CD14-positive monocyte (primary cell): ENCODE measurements around the gene IQCN. TPM values are rescaled to one million over a fixed set of nuclear protein-coding genes. Genes with fewer than 3 reads are reported as not detected.

Experiments
- DNase-seq, 3 donors: peaks; one replicate each; pipeline ENCODE4 v3.0.0-alpha.2; 2011 to 2022
- H2AFZ ChIP-seq: 2 replicates; pipeline ENCODE4 v1.6.0; 2012; ENCODE audit warnings: mild to moderate bottlenecking, low read depth, low read length, inconsistent platforms; ENCODE audit not compliant: insufficient read depth, poor library complexity, severe bottlenecking
- H3K27ac ChIP-seq, 2 donors: 1 replicate in 1 of 2; 2 replicates in 1 of 2; pipeline ENCODE4 v1.5.1; 2012 to 2013; ENCODE audit warnings: low read length in 2 of 2, control low read depth in 1 of 2, inconsistent platforms in 1 of 2, low read depth in 1 of 2, mild to moderate bottlenecking in 1 of 2
- H3K27me3 ChIP-seq, 2 donors: one replicate each; pipeline versions ENCODE4 v1.6.0 to v1.6.1; 2011 to 2013; ENCODE audit warnings: low read length in 2 of 2; ENCODE audit not compliant: control insufficient read depth in 2 of 2, insufficient read depth in 2 of 2
- H3K36me3 ChIP-seq, 2 donors: replicated peaks in 1 of 2; 1 replicate in 1 of 2; 2 replicates in 1 of 2; pipeline versions ENCODE4 v1.5.1 to v1.6.1; 2012 to 2013; ENCODE audit warnings: low read length in 2 of 2, control low read depth in 1 of 2, inconsistent platforms in 1 of 2, mild to moderate bottlenecking in 1 of 2; ENCODE audit not compliant: insufficient read depth in 2 of 2, control insufficient read depth in 1 of 2
- H3K4me1 ChIP-seq, 2 donors: 1 replicate in 1 of 2; 2 replicates in 1 of 2; pipeline versions ENCODE4 v1.5.1 to v1.6.1; 2012 to 2013; ENCODE audit warnings: low read length in 2 of 2, control low read depth in 1 of 2, inconsistent platforms in 1 of 2, mild to moderate bottlenecking in 1 of 2, moderate library complexity in 1 of 2; ENCODE audit not compliant: insufficient read depth in 2 of 2, control insufficient read depth in 1 of 2
- H3K4me2 ChIP-seq: replicated peaks from 2 replicates; pipeline ENCODE3; 2012; ENCODE audit warnings: low read length, moderate library complexity, mild to moderate bottlenecking; ENCODE audit not compliant: poor library complexity, severe bottlenecking; ENCODE audit errors: extremely low read depth
- H3K4me3 ChIP-seq, 3 experiments: fragments of 200-600 bp in 1 of 3; sonication (generic) in 1 of 3; replicated peaks in 1 of 3; 1 replicate in 2 of 3; 2 replicates in 1 of 3; pipeline ENCODE4 v1.5.1; 2011 to 2013; ENCODE audit warnings: low read length in 3 of 3, mild to moderate bottlenecking in 3 of 3, control low read depth in 2 of 3, low read depth in 2 of 3, inconsistent platforms in 1 of 3, moderate library complexity in 1 of 3
- H3K79me2 ChIP-seq: 2 replicates; pipeline ENCODE4 v1.6.0; 2012; ENCODE audit warnings: mild to moderate bottlenecking, control low read depth, inconsistent platforms, low read length, moderate library complexity; ENCODE audit not compliant: insufficient read depth
- H3K9ac ChIP-seq: 2 replicates; pipeline ENCODE4 v1.6.0; 2017; ENCODE audit warnings: low read length, mild to moderate bottlenecking; ENCODE audit not compliant: insufficient read depth, poor library complexity, severe bottlenecking
- H3K9me3 ChIP-seq, 2 donors: replicated peaks in 1 of 2; 1 replicate in 1 of 2; 2 replicates in 1 of 2; pipeline versions ENCODE4 v1.5.1 to v1.6.1; 2012 to 2013; ENCODE audit warnings: low read length in 2 of 2, control low read depth in 1 of 2; ENCODE audit not compliant: control insufficient read depth in 1 of 2, insufficient read depth in 1 of 2
- H4K20me1 ChIP-seq: 2 replicates; pipeline ENCODE4 v1.6.0; 2012; ENCODE audit warnings: mild to moderate bottlenecking, low read length, control low read depth, moderate library complexity; ENCODE audit not compliant: insufficient read depth
- H3K27ac Mint-ChIP-seq, 7 donors: one replicate each; pipeline ENCODE4 v1.8.0; 2020; ENCODE audit warnings: mild to moderate bottlenecking in 7 of 7, mixed read lengths in 7 of 7, moderate library complexity in 6 of 7, inconsistent platforms in 2 of 7
- H3K27me3 Mint-ChIP-seq, 3 donors: one replicate each; pipeline ENCODE4 v1.8.0; 2021 to 2022; ENCODE audit warnings: low read depth in 3 of 3, mild to moderate bottlenecking in 3 of 3, mixed read lengths in 3 of 3, moderate library complexity in 3 of 3, inconsistent platforms in 1 of 3
- H3K36me3 Mint-ChIP-seq, 2 donors: one replicate each; pipeline ENCODE4 v1.8.0; 2020; ENCODE audit warnings: mixed read lengths in 2 of 2, inconsistent platforms in 1 of 2, mild to moderate bottlenecking in 1 of 2
- H3K4me1 Mint-ChIP-seq: one replicate; pipeline ENCODE4 v1.8.0; 2020; ENCODE audit warnings: mild to moderate bottlenecking, mixed read lengths
- H3K4me3 Mint-ChIP-seq, 2 donors: one replicate each; pipeline ENCODE4 v1.8.0; 2020; ENCODE audit warnings: mild to moderate bottlenecking in 2 of 2, mixed read lengths in 2 of 2, moderate library complexity in 1 of 2
- H3K9me3 Mint-ChIP-seq, 7 donors: one replicate each; pipeline ENCODE4 v1.8.0; 2020 to 2022; ENCODE audit warnings: mixed read lengths in 7 of 7, mild to moderate bottlenecking in 6 of 7, moderate library complexity in 6 of 7, inconsistent platforms in 2 of 7
- WGBS: methylation state at CpG from one replicate; pipeline ENCODE4 v1.1.5; 2013; ENCODE audit warnings: missing lambda C conversion rate; ENCODE audit not compliant: insufficient coverage; 5-methylcytosine and 5-hydroxymethylcytosine counted together
- intact Hi-C, 2 donors: fragments of 100-400 bp; cut with micrococcal nuclease; formaldehyde crosslinking; loops; one replicate each; pipeline versions ENCODE4 v1.15.0 to v1.15.1; 2023
- polyA plus RNA-seq, 3 donors: library from polyadenylated mRNA; depleted of rRNA in 1 of 3; unstranded in 2 of 3; stranded (reverse) in 1 of 3; fragments of 300-500 nt in 2 of 3; fragments of >200 nt in 1 of 3; fragmentation: Illumina TruSeq in 2 of 3; gene quantifications; 1 replicate in 2 of 3; 2 replicates in 1 of 3; pipeline ENCODE4 v1.2.3, GENCODE V29; 2012 to 2021
- TF ChIP-seq, protein P1 (sequence below): fragments of 200-600 bp; IDR thresholded peaks from one replicate; pipeline ENCODE4 v1.8.0; 2022; ENCODE audit warnings: antibody characterized with exemption, mild to moderate bottlenecking

Gene IQCN
- polyA plus RNA-seq, 3 donors = 6.9 TPM; not detected in 2

DNA sequence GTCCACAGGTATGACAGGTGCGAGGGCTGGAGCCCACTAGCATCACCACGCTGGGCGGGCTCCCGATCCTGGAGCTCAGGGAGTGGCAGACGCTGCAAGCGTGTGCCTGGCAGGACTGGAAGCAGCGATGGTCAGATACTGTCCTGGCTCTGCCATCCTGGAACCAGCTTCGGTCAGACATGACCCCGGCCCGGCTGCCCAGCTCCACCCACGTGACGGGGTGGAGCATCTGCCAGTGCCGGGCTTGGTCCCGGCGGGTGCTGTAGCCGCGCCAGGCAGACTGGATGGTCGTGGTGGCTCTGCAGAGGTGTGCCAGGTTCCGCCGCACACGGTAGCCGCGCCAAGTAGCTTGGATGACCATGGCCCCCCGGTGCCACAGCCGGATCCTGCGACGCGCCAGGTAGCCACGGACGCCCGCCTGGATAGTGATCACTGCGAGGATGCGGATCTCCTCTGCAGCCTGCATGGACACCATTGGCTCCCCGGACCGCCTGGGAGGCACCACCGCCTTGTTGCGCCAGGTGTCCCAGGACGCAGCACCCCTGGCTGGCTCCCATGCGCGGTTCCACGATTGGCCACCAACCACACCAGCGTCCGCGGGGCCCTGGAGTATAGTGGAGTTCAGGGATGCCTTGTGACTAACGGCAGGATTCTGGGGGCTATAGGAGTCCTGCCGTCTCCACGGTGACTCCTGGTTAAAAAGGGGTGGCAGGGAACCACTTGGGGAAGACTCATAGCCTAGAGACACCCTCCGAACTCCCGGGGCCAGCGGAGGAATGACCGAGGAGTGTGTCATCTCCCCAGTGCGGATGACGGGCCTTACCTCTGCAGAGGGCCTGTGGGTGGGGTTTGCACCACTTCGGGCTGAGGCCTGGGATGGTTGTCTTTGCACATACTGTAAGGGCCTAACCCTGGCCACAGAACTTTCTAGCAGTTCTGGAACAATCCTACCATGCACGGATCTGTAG lies 16.5 kb downstream of the IQCN start:
- intact Hi-C loops = loop anchor here in 1 of 2 donors (10.0 kb wide), 1 partner anchor 193 kb away; no protein-coding TSS in a partner anchor
- no peaks in the 10 kb centered on the region for H3K79me2 ChIP-seq
- H3K9ac ChIP-seq = no peak overlapping the region
- no peaks in the 10 kb centered on the region for H3K27me3 ChIP-seq
- WGBS = 96% methylated on average over 34 of the region's 55 CpGs
- H3K9me3 ChIP-seq = no peaks in the 10 kb centered on the region
- Mint-ChIP-seq H3K27me3 (peaks cover 3 to 18% (median 8%) of the 10 kb centered on the region in 3 donors), H3K4me1 (peaks cover 19% of the 10 kb centered on the region), H3K9me3 (no peaks in the 10 kb centered on the region), H3K36me3 (no peaks in the 10 kb centered on the region), H3K27ac (no peak overlapping the region), H3K4me3 (no peak overlapping the region)
- H3K4me3 ChIP-seq = no peak overlapping the region
- no peaks in the 10 kb centered on the region for H3K36me3 ChIP-seq
- H3K4me2 ChIP-seq = no peak overlapping the region
- TF ChIP-seq, protein P1, sequence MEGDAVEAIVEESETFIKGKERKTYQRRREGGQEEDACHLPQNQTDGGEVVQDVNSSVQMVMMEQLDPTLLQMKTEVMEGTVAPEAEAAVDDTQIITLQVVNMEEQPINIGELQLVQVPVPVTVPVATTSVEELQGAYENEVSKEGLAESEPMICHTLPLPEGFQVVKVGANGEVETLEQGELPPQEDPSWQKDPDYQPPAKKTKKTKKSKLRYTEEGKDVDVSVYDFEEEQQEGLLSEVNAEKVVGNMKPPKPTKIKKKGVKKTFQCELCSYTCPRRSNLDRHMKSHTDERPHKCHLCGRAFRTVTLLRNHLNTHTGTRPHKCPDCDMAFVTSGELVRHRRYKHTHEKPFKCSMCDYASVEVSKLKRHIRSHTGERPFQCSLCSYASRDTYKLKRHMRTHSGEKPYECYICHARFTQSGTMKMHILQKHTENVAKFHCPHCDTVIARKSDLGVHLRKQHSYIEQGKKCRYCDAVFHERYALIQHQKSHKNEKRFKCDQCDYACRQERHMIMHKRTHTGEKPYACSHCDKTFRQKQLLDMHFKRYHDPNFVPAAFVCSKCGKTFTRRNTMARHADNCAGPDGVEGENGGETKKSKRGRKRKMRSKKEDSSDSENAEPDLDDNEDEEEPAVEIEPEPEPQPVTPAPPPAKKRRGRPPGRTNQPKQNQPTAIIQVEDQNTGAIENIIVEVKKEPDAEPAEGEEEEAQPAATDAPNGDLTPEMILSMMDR = no peak
- no peak overlapping the region for H2AFZ ChIP-seq
- no peak for DNase-seq
- no peaks in the 10 kb centered on the region for H4K20me1 ChIP-seq
- peaks cover 20 to 25% of the 10 kb centered on the region in 2 donors for H3K4me1 ChIP-seq
- no peak overlapping the region for H3K27ac ChIP-seq

DNA sequence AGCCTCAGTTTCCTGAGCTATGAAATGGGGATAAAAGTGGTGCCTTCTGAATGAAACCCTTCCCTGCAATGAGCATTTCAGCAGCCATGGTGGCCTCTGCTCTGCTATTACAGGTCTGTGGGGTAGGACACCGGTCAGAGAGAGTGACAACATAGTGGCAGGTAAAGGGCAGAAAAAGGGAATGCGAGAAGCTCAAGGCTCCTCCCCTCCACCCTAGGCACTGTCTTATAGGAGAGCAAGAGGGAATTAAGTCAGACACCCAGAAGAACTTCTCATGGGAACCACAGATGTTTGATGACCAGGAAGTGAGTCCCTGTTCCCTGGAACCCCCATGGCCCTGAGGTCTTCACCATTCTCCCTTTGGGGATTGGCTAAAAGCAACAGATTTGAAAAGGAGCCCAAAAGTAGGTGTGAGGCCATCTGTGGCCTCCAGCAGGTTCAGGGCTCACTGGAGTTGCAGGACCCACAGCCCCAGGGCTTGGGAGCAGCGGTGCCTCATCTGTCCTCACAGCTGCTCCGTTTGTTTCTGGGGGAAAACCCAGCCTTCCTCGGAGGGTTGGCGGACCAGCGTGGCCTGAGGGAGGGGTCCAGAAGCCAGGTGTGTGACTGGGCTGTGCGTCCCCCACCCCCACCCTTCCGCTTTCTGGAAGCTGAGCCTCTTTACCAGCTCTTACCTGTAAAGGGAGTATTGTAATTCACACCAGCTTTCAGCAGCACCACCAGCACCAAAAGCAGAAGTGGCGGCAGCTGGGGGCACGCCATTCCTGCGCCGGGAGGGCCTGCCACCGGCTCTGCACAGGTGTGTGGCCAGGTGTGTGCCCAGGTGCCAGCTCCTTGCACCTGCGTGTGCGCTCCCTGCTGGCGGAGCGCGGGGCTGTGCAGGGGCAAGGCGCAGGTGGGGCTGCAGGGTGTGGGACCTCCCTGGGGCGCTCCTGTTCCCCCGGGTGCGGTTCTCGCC lies 19.4 kb downstream of the IQCN start:
- no peaks in the 10 kb centered on the region for H3K79me2 ChIP-seq
- Mint-ChIP-seq H3K4me3 (peak overlapping the region in 1 of 2 donors; percentile 80), H3K36me3 (no peaks in the 10 kb centered on the region), H3K27ac (peak overlapping the region in 2 of 7 donors; percentile 78 to 87), H3K9me3 (no peaks in the 10 kb centered on the region), H3K27me3 (peaks cover 3 to 25% (median 10%) of the 10 kb centered on the region in 3 donors), H3K4me1 (peaks cover 21% of the 10 kb centered on the region)
- no peaks in the 10 kb centered on the region for H4K20me1 ChIP-seq
- intact Hi-C loops = loop anchor here (5.0 to 10.0 kb wide), 4 partner anchors 143 to 243 kb away; no protein-coding TSS in a partner anchor
- no peak overlapping the region for H3K4me3 ChIP-seq
- DNase-seq = peak in 1 of 3 donors; percentile 14
- H3K4me2 ChIP-seq = no peak overlapping the region
- no peaks in the 10 kb centered on the region for H3K36me3 ChIP-seq
- H3K9ac ChIP-seq = no peak overlapping the region
- H3K4me1 ChIP-seq = peaks cover 20 to 25% of the 10 kb centered on the region in 2 donors
- TF ChIP-seq, protein P1 = no peak
- H3K9me3 ChIP-seq = no peaks in the 10 kb centered on the region
- H3K27me3 ChIP-seq = peaks cover 0 to 2% of the 10 kb centered on the region in 2 donors
- no peak overlapping the region for H3K27ac ChIP-seq
- WGBS = 4% methylated on average over 14 of the region's 24 CpGs
- no peak overlapping the region for H2AFZ ChIP-seq
